IMR-90 (cell line): ENCODE data around the gene LTB4R2. TPM values are rescaled to one million over a fixed set of nuclear protein-coding genes. Genes with fewer than 3 reads are reported as not detected.

Experiments used
- ATAC-seq: fragments of 200-7000 bp; cut with Tn5 transposase; 2 replicates; pipeline ENCODE4 v1.9.1; 2020; ENCODE audit warnings: low read depth, mild to moderate bottlenecking, moderate library complexity
- BruUV-seq: library from RNA; stranded (reverse); fragments of 400-500 nt; replicated peaks from 2 replicates; lab custom pipeline; 2021; lab: Mats Ljungman, UMichigan
- CTCF ChIA-PET: fragments of 300-600 bp; formaldehyde crosslinking; extraction: SDS; loops from one replicate; lab custom pipeline; 2021; ENCODE audit warnings: antibody characterized with exemption; lab: Yijun Ruan, JAX
- POLR2A ChIA-PET: fragments of 300-600 bp; sonication (Branson Sonifier 250); formaldehyde crosslinking; loops from one replicate; lab custom pipeline; 2022; ENCODE audit warnings: antibody characterized with exemption; ENCODE audit not compliant: unreplicated experiment; lab: Charles Lee
- DNase-seq: peaks from one replicate; pipeline ENCODE4 v3.0.0; 2013
- H2AFZ ChIP-seq: replicated peaks from 2 replicates; pipeline ENCODE3; 2013; ENCODE audit warnings: low read length, mild to moderate bottlenecking; ENCODE audit not compliant: poor library complexity
- H2AK5ac ChIP-seq: 2 replicates; pipeline ENCODE4 v1.6.1; 2013; ENCODE audit warnings: low read depth, low read length, inconsistent platforms
- H2AK9ac ChIP-seq: replicated peaks from 2 replicates; pipeline ENCODE3; 2013; ENCODE audit warnings: mild to moderate bottlenecking, low read depth, low read length, moderate library complexity; ENCODE audit not compliant: poor library complexity
- H2BK120ac ChIP-seq: 2 replicates; pipeline ENCODE4 v1.6.1; 2013; ENCODE audit warnings: low read depth, low read length, inconsistent platforms
- H2BK15ac ChIP-seq: 3 replicates; pipeline ENCODE4 v1.6.1; 2013; ENCODE audit warnings: low read depth, low read length, inconsistent platforms
- H2BK20ac ChIP-seq: 2 replicates; pipeline ENCODE4 v1.6.1; 2013; ENCODE audit warnings: low read depth, mild to moderate bottlenecking, inconsistent platforms, low read length, moderate library complexity
- H2BK5ac ChIP-seq: 2 replicates; pipeline ENCODE4 v1.6.1; 2013; ENCODE audit warnings: mild to moderate bottlenecking, low read depth, low read length, inconsistent platforms; ENCODE audit not compliant: poor library complexity, severe bottlenecking
- H3K14ac ChIP-seq: replicated peaks from 2 replicates; pipeline ENCODE4 v1.6.1; 2013; ENCODE audit warnings: low read depth, low read length, inconsistent platforms
- H3K18ac ChIP-seq: 2 replicates; pipeline ENCODE4 v1.6.1; 2013; ENCODE audit warnings: low read depth, low read length, control low read depth
- H3K23ac ChIP-seq: 2 replicates; pipeline ENCODE4 v1.6.1; 2013; ENCODE audit warnings: low read depth, low read length, inconsistent platforms
- H3K27ac ChIP-seq: 2 replicates; pipeline ENCODE4 v1.5.1; 2013; ENCODE audit warnings: mild to moderate bottlenecking, control low read depth, low read length; ENCODE audit not compliant: insufficient read depth
- H3K27me3 ChIP-seq: 2 replicates; pipeline ENCODE4 v1.6.1; 2013; ENCODE audit warnings: low read length; ENCODE audit not compliant: control insufficient read depth, insufficient read depth
- H3K36me3 ChIP-seq: 2 replicates; pipeline ENCODE4 v1.6.1; 2013; ENCODE audit warnings: low read length, mixed read lengths; ENCODE audit not compliant: control insufficient read depth, insufficient read depth
- H3K4ac ChIP-seq: 2 replicates; pipeline ENCODE4 v1.6.1; 2013; ENCODE audit warnings: low read depth, low read length, inconsistent platforms
- H3K4me1 ChIP-seq: 2 replicates; pipeline ENCODE4 v1.6.1; 2013; ENCODE audit warnings: low read length, mixed read lengths; ENCODE audit not compliant: control insufficient read depth, insufficient read depth
- H3K4me2 ChIP-seq: 2 replicates; pipeline ENCODE4 v1.6.1; 2013; ENCODE audit warnings: low read depth, mild to moderate bottlenecking, control low read depth, low read length, moderate library complexity
- H3K4me3 ChIP-seq: 2 replicates; pipeline ENCODE4 v1.5.1; 2013; ENCODE audit warnings: low read depth, mild to moderate bottlenecking, control low read depth, low read length, moderate library complexity; ENCODE audit not compliant: insufficient read depth
- H3K56ac ChIP-seq: 2 replicates; pipeline ENCODE4 v1.6.1; 2013; ENCODE audit warnings: low read length, inconsistent platforms; ENCODE audit not compliant: insufficient read depth; ENCODE audit errors: extremely low read depth
- H3K79me1 ChIP-seq, 2 experiments: 2 replicates each; pipeline ENCODE4 v1.6.1; 2013; ENCODE audit warnings: low read length in 2 of 2, inconsistent platforms in 1 of 2, low read depth in 1 of 2
- H3K9ac ChIP-seq: 2 replicates; pipeline ENCODE4 v1.6.1; 2013; ENCODE audit warnings: low read depth, low read length, control low read depth
- H3K9me1 ChIP-seq: 2 replicates; pipeline ENCODE4 v1.6.1; 2013; ENCODE audit warnings: low read length, inconsistent platforms; ENCODE audit not compliant: insufficient read depth
- H3K9me3 ChIP-seq: 2 replicates; pipeline ENCODE4 v1.6.1; 2013; ENCODE audit warnings: low read length; ENCODE audit not compliant: control insufficient read depth, insufficient read depth
- H4K20me1 ChIP-seq: 2 replicates; pipeline ENCODE4 v1.6.1; 2013; ENCODE audit warnings: low read length, inconsistent platforms; ENCODE audit not compliant: insufficient read depth
- H4K5ac ChIP-seq: 2 replicates; pipeline ENCODE4 v1.6.1; 2013; ENCODE audit warnings: mild to moderate bottlenecking, low read depth, low read length, control low read depth
- H4K8ac ChIP-seq, 2 experiments: 2 replicates each; pipeline ENCODE4 v1.6.1; 2013; ENCODE audit warnings: low read depth in 2 of 2, low read length in 2 of 2, control low read depth in 1 of 2, inconsistent platforms in 1 of 2
- H4K91ac ChIP-seq: 2 replicates; pipeline ENCODE4 v1.6.1; 2013; ENCODE audit warnings: low read depth, low read length, inconsistent platforms; ENCODE audit not compliant: insufficient read depth
- CEBPB ChIP-seq: IDR thresholded peaks from 2 replicates; pipeline ENCODE4 v1.6.1; 2012; ENCODE audit warnings: low read depth, low read length, improper control_type of control experiment
- CHD1 ChIP-seq: IDR thresholded peaks from 2 replicates; pipeline ENCODE4 v1.6.1; 2012; ENCODE audit warnings: low read depth, low read length, improper control_type of control experiment
- MXI1 ChIP-seq: IDR thresholded peaks from 2 replicates; pipeline ENCODE4 v1.6.1; 2012; ENCODE audit warnings: low read depth, mild to moderate bottlenecking, low read length, moderate library complexity, borderline replicate concordance
- RAD21 ChIP-seq: IDR thresholded peaks from 2 replicates; pipeline ENCODE4 v1.6.1; 2012; ENCODE audit warnings: low read length, improper control_type of control experiment
- SMC3 ChIP-seq: fragments of 150-350 bp; IDR thresholded peaks from 2 replicates; pipeline ENCODE4 v1.6.1; 2016; ENCODE audit warnings: low read depth, mild to moderate bottlenecking, antibody characterized with exemption, low read length, moderate library complexity
- WGBS, 2 experiments: methylation state at CpG; one replicate each; pipeline versions ENCODE4 v1.1.5 to v1.1.7; 2013; ENCODE audit warnings: missing lambda C conversion rate in 2 of 2; ENCODE audit not compliant: insufficient read length in 1 of 2; ENCODE audit errors: extremely low coverage in 2 of 2; 5-methylcytosine and 5-hydroxymethylcytosine counted together
- dilution Hi-C: fragments of 300-500 bp; cut with HindIII; formaldehyde crosslinking; loops from one replicate; pipeline ENCODE4 v1.14.3; 2018; ENCODE audit warnings: low sequenced_read_pairs; ENCODE audit not compliant: unreplicated experiment
- in situ Hi-C: fragments of 300-500 bp; cut with MboI; formaldehyde crosslinking; loops from 3 replicates; pipeline ENCODE4 v1.14.3; 2019; ENCODE audit warnings: low sequenced_read_pairs, inconsistent platforms, mixed read lengths
- intact Hi-C: fragments of 100-400 bp; cut with micrococcal nuclease; formaldehyde crosslinking; loops from 2 replicates; pipeline ENCODE4 v1.10.0; 2022
- polyA plus RNA-seq, 3 experiments: library from polyadenylated mRNA; depleted of rRNA; stranded (reverse); fragments of >200 nt; gene quantifications; 2 replicates each; pipeline ENCODE4 v1.2.3, GENCODE V29; 2012; ENCODE audit warnings: low replicate concordance in 1 of 3
- total RNA-seq: library from RNA; depleted of rRNA; stranded (reverse); fragments of >200 nt; gene quantifications from 2 replicates; pipeline ENCODE4 v1.2.3, GENCODE V29; 2012

Gene LTB4R2
- total and polyA plus RNA-seq, 2 of the 4 experiments (the other 2 are of a cell fraction) = 0.72 to 1.7 TPM

DNA sequence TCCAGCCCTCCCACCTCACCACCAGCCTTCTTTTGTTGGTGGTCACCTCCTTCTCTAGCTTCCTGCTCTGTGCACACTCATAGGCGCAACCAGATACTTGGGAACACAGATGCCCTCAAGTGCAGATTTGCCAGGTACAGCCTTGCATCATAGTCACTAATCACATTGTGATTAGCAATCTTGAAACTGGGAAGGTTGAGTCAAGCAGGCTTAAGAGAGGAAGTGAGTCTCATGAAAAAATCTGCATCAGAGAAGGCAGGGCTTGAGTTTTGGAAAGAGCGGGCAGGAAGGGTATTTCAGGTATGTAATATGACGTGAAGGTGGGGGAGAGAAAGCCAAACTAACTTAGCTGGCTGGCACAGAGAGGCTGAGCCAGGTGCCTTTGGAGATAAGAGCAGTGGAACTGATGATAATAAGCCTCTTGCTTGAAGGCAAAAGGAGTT, 35.8 kb upstream of the LTB4R2 start:
- no peak for ATAC-seq
- Histone ChIP-seq H3K27me3 (no peaks in the 10 kb centered on the region), H3K9ac (no peak overlapping the region)

More for the DNA sequence above, 35.8 kb upstream of the LTB4R2 start:
- Histone ChIP-seq H2AFZ (no peak overlapping the region), H4K91ac (no peak overlapping the region), H2AK5ac (no peak overlapping the region), H3K9me3 (no peaks in the 10 kb centered on the region), H3K56ac (no peak overlapping the region), H3K4ac (no peak overlapping the region), H2BK15ac (no peak overlapping the region), H3K23ac (peak overlapping the region; percentile 36; the same call in 1 of the 2 replicates), H2BK120ac (no peak overlapping the region), H3K14ac (no peak overlapping the region), H3K4me1 (peaks cover 5% of the 10 kb centered on the region; the same call in 1 of the 2 replicates), H4K20me1 (no peaks in the 10 kb centered on the region), H3K4me3 (no peak overlapping the region), H3K4me2 (no peak overlapping the region), H3K79me1 (peaks cover 12 to 30% of the 10 kb centered on the region in 2 experiments), H3K9me1 (peaks cover 5% of the 10 kb centered on the region; the same call in 1 of the 2 replicates), H2AK9ac (peak overlapping the region; percentile 50), H3K27ac (no peak overlapping the region), H4K8ac (no peak overlapping the region), H3K18ac (no peak overlapping the region), H4K5ac (no peak overlapping the region), H2BK5ac (no peak overlapping the region), H2BK20ac (no peak overlapping the region), H3K36me3 (peaks cover 3% of the 10 kb centered on the region; the same call in 1 of the 2 replicates)
- peak; percentile 31 for DNase-seq
- dilution Hi-C loops = no loop called here
- 100% methylated on average over 1 of the region's 3 CpGs; no CpG with 5 or more reads in 1 of the 2 experiments for WGBS, 2 experiments
- in situ Hi-C loops = no loop called here
- BruUV-seq = no TSS peak
- no peak for TF ChIP-seq RAD21
- no peak for TF ChIP-seq MXI1
- 0 out of 2 replicates have a peak, but pooled peaks have one; percentile 34 for TF ChIP-seq CEBPB
- no peak for TF ChIP-seq SMC3
- no peak for TF ChIP-seq CHD1
- intact Hi-C loops = no loop called here
- ChIA-PET POLR2A (no interaction called here), CTCF (no interaction called here)
